Activated naive CD8-positive, alpha-beta T cell treated with anti-CD3 and anti-CD28 coated beads, Interleukin-2, amount 50 U/mL, for 24 hours (primary cell): ENCODE data around the gene FAIM2.

Source experiments
- ATAC-seq: fragments of 150-1000 bp; cut with Tn5 transposase; one replicate; pipeline ENCODE4 v1.10.0; 2021
- DNase-seq: peaks from one replicate; pipeline ENCODE4 v3.0.0; 2021
- H3K27ac Mint-ChIP-seq: one replicate; pipeline ENCODE4 v1.8.0; 2021; ENCODE audit warnings: mild to moderate bottlenecking, mixed read lengths
- H3K27me3 Mint-ChIP-seq: one replicate; pipeline ENCODE4 v1.8.0; 2021; ENCODE audit warnings: mixed read lengths
- H3K36me3 Mint-ChIP-seq: one replicate; pipeline ENCODE4 v1.8.0; 2021; ENCODE audit warnings: low read depth, mixed read lengths
- H3K4me1 Mint-ChIP-seq: one replicate; pipeline ENCODE4 v1.8.0; 2021; ENCODE audit warnings: mixed read lengths
- H3K4me3 Mint-ChIP-seq: one replicate; pipeline ENCODE4 v1.8.0; 2021; ENCODE audit warnings: mild to moderate bottlenecking, moderate library complexity, mixed read lengths
- H3K9me3 Mint-ChIP-seq: one replicate; pipeline ENCODE4 v1.8.0; 2021; ENCODE audit warnings: mixed read lengths

The FAIM2 gene

GRCh38 chr12:49944046-49944445 lies 40.3 kb upstream of the FAIM2 start:
- Mint-ChIP-seq H3K4me3 (no peak overlapping the region), H3K9me3 (no peaks in the 10 kb centered on the region), H3K27me3 (peaks cover 5% of the 10 kb centered on the region), H3K4me1 (peaks cover 26% of the 10 kb centered on the region), H3K27ac (no peak overlapping the region), H3K36me3 (no peaks in the 10 kb centered on the region)
- DNase-seq = no peak
- no peak for ATAC-seq

DNA sequence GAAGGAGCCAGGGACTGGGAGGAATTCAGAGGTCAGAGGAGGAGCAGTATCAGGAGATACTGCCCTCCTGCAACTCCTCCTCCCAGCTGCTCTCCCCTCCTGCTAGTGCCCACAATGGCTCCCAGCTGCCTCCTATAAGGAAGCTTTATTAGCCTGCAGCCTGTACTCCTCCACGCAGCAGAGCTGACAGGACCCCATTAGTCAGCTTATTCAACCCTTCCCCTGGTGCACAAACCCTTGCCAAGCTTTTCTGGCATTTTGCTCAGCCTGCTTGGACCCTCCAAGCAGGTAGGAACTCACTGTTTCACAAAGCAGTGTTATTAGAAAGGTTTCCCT lies 39.9 kb upstream of the FAIM2 start:
- Mint-ChIP-seq H3K4me1 (peaks cover 26% of the 10 kb centered on the region), H3K9me3 (no peaks in the 10 kb centered on the region), H3K4me3 (no peak overlapping the region), H3K27ac (no peak overlapping the region), H3K27me3 (peaks cover 5% of the 10 kb centered on the region), H3K36me3 (no peaks in the 10 kb centered on the region)
- DNase-seq (no peak), ATAC-seq (no peak)

GRCh38 chr12:49942921-49943624 lies 39.4 kb upstream of the FAIM2 start:
- H3K4me1 Mint-ChIP-seq = peaks cover 26% of the 10 kb centered on the region
- no peaks in the 10 kb centered on the region for H3K9me3 Mint-ChIP-seq
- DNase-seq = no peak
- peaks cover 5% of the 10 kb centered on the region for H3K27me3 Mint-ChIP-seq
- no peak for ATAC-seq
- peak overlapping the region; percentile 33 for H3K27ac Mint-ChIP-seq
- no peaks in the 10 kb centered on the region for H3K36me3 Mint-ChIP-seq
- H3K4me3 Mint-ChIP-seq = no peak overlapping the region

- Mint-ChIP-seq H3K4me1 (peaks cover 26% of the 10 kb centered on the region), H3K27me3 (peaks cover 5% of the 10 kb centered on the region), H3K36me3 (no peaks in the 10 kb centered on the region), H3K9me3 (no peaks in the 10 kb centered on the region), H3K4me3 (no peak overlapping the region), H3K27ac (peak overlapping the region; percentile 33)
- no peak for DNase-seq
- no peak for ATAC-seq
These were observed 38.8 kb upstream of the FAIM2 start for GRCh38 chr12:49942512-49942893.

- H3K4me1 Mint-ChIP-seq = peaks cover 26% of the 10 kb centered on the region
- H3K4me3 Mint-ChIP-seq = no peak overlapping the region
- DNase-seq = no peak
- H3K9me3 Mint-ChIP-seq = no peaks in the 10 kb centered on the region
- H3K27ac Mint-ChIP-seq = no peak overlapping the region
- no peaks in the 10 kb centered on the region for H3K36me3 Mint-ChIP-seq
- peaks cover 5% of the 10 kb centered on the region for H3K27me3 Mint-ChIP-seq
- ATAC-seq = no peak
These were observed 38.1 kb upstream of the FAIM2 start for GRCh38 chr12:49941556-49942511.

- DNase-seq = no peak
- H3K36me3 Mint-ChIP-seq = no peaks in the 10 kb centered on the region
- H3K4me3 Mint-ChIP-seq = no peak overlapping the region
- H3K27me3 Mint-ChIP-seq = peaks cover 3% of the 10 kb centered on the region
- no peak overlapping the region for H3K27ac Mint-ChIP-seq
- peaks cover 5% of the 10 kb centered on the region for H3K4me1 Mint-ChIP-seq
- ATAC-seq = no peak
- no peaks in the 10 kb centered on the region for H3K9me3 Mint-ChIP-seq
These were observed 36.0 kb upstream of the FAIM2 start for GRCh38 chr12:49939707-49940106.

- no peaks in the 10 kb centered on the region for H3K9me3 Mint-ChIP-seq
- ATAC-seq (no peak), DNase-seq (no peak)
- H3K4me1 Mint-ChIP-seq = peaks cover under 1% of the 10 kb centered on the region
- H3K27me3 Mint-ChIP-seq = peaks cover 5% of the 10 kb centered on the region
- H3K27ac Mint-ChIP-seq = no peak overlapping the region
- H3K4me3 Mint-ChIP-seq = no peak overlapping the region
- H3K36me3 Mint-ChIP-seq = no peaks in the 10 kb centered on the region
These were observed 35.6 kb upstream of the FAIM2 start for GRCh38 chr12:49939307-49939706.

DNA sequence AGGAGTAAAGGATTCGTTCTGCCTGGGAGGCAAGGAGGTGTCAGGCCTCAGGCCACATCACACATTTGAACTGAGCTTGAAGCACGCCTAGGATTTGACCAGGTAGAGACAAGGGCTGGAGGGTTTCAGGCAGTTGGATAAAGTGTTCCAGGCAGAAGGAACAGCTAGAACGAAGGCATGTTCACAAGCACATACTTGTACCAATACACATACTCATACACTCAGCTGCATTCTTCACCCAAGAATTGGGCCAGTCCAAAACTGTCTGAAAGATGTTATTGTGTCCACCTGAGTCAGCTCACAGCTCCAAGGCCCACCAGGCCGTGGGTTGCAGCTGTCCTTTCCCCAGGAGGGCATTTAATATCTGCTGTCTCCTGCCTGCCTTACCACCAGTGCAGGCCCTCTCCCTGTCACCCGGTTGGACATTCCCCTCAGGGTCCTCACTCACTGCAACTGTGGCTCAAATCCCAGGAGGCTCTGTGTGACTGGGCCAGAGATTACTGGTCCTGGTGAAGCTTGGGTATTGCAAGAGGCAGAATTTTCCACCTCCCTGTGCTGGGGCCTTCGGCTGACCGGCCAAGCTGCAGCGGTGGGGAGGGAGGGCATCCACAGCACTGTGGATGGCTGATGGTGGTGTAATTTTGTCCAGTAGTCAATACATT lies 34.1 kb upstream of the FAIM2 start:
- no peak for ATAC-seq
- H3K4me1 Mint-ChIP-seq = no peaks in the 10 kb centered on the region
- H3K36me3 Mint-ChIP-seq = no peaks in the 10 kb centered on the region
- no peak for DNase-seq
- H3K9me3 Mint-ChIP-seq = no peaks in the 10 kb centered on the region
- H3K27ac Mint-ChIP-seq = no peak overlapping the region
- peaks cover 2% of the 10 kb centered on the region for H3K27me3 Mint-ChIP-seq
- H3K4me3 Mint-ChIP-seq = no peak overlapping the region

- H3K27me3 Mint-ChIP-seq = peaks cover 2% of the 10 kb centered on the region
These were observed 33.2 kb upstream of the FAIM2 start for GRCh38 chr12:49936925-49937324.

GRCh38 chr12:49934505-49934904 lies 30.8 kb upstream of the FAIM2 start:
- Mint-ChIP-seq H3K4me1 (peaks cover 8% of the 10 kb centered on the region), H3K36me3 (no peaks in the 10 kb centered on the region), H3K9me3 (no peaks in the 10 kb centered on the region), H3K27me3 (peaks cover 2% of the 10 kb centered on the region), H3K4me3 (no peak overlapping the region), H3K27ac (no peak overlapping the region)
- DNase-seq (no peak), ATAC-seq (no peak)

More at GRCh38 chr12:49936925-49937324, 33.2 kb upstream of the FAIM2 start:
- no peak for ATAC-seq
- Mint-ChIP-seq H3K27ac (no peak overlapping the region), H3K4me1 (no peaks in the 10 kb centered on the region), H3K9me3 (no peaks in the 10 kb centered on the region), H3K4me3 (no peak overlapping the region), H3K36me3 (no peaks in the 10 kb centered on the region)
- no peak for DNase-seq

DNA sequence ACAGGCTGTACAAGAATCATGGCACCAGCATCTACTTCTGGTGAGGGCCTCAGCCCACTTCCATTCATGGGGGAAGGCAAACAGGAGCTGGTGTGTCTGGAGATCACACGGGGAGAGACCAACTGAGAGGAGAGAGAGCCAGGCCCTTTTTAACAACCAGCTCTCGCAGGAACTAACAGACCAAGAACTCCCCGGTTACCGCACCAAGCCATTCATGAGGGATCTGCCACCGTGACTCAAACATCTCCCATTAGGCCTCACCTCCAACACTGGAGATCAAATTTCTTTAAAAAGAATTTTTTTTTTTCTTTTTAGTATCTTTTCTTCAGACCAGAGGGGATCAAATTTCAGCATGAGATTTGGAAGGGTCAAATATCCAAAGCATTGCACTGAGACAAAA lies 30.1 kb upstream of the FAIM2 start:
- no peak overlapping the region for H3K27ac Mint-ChIP-seq
- H3K4me1 Mint-ChIP-seq = peaks cover 8% of the 10 kb centered on the region
- no peaks in the 10 kb centered on the region for H3K9me3 Mint-ChIP-seq
- ATAC-seq (no peak), DNase-seq (no peak)
- H3K36me3 Mint-ChIP-seq = no peaks in the 10 kb centered on the region
- no peak overlapping the region for H3K4me3 Mint-ChIP-seq
- peaks cover 2% of the 10 kb centered on the region for H3K27me3 Mint-ChIP-seq

DNA sequence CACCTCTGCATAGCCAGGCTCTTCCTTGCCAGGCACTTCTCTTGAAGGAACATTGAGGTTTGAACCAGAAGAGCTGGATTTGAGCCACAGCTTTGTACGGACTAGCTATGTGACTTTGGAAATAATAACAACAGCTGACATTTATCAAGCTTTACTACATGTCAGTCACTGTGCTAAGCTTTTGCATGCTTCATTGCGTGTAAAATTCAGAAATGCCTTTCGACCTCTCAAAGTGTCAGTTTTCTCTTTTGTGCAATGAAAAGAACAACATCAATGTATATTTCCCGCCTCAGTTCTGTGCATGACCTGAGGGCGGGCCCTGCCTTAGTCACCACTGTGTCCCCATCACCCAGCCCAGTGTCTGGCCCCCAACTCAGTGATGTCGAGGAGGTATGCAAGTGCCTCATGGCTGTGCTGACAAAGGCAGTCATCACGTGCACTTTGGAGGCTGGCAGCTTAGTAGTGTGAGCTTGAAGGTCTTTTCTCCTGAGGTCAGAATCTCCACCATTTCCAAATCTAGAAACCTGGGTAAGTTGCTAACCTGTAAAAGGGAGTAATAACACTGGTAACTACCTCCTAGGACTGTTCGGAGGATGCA lies 28.9 kb upstream of the FAIM2 start:
- ATAC-seq (no peak), DNase-seq (no peak)
- Mint-ChIP-seq H3K9me3 (no peaks in the 10 kb centered on the region), H3K36me3 (no peaks in the 10 kb centered on the region), H3K27me3 (peaks cover 2% of the 10 kb centered on the region), H3K4me3 (no peak overlapping the region), H3K4me1 (peaks cover 8% of the 10 kb centered on the region), H3K27ac (no peak overlapping the region)

- no peaks in the 10 kb centered on the region for H3K36me3 Mint-ChIP-seq
These were observed 28.3 kb upstream of the FAIM2 start for GRCh38 chr12:49932023-49932422.

DNA sequence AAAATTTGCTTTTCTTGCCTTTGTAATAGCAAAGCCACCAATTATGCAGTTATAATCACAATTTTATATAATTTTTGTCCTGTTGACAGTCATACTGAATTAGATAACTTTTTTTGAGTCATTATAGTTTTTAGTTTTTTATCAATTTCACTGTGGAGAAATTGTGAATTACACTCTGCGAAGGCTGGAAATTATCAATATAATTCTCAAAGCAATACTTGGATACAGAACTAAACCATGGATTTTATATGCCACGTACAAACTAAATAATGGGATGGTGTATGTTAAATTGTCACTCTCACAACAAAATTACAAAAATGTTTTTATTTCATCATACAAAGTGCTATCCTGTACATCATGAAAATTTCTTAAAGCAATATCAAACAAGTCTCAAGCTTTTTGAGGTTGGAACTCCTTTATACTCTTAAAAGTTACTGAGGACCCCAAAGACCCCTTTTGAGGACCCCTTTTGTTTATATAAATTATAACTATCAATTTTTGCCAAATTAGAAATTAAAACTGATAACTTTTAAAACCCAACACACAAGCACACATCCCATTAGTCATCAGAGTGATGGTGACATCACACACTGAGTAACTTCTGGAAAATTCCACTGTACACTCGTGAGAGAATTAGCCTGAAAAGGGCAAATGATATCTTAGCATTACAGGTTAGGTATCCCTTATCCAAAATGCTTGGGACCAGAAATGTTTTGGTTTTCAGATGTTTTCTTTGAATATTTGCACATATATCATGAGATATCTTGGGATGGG lies 27.0 kb upstream of the FAIM2 start:
- DNase-seq (no peak), ATAC-seq (peak; percentile 92)
- no peak overlapping the region for H3K4me3 Mint-ChIP-seq
- peaks cover 2% of the 10 kb centered on the region for H3K27me3 Mint-ChIP-seq
- no peaks in the 10 kb centered on the region for H3K36me3 Mint-ChIP-seq
- no peak overlapping the region for H3K27ac Mint-ChIP-seq
- H3K4me1 Mint-ChIP-seq = peaks cover 13% of the 10 kb centered on the region
- no peaks in the 10 kb centered on the region for H3K9me3 Mint-ChIP-seq

More at GRCh38 chr12:49932023-49932422, 28.3 kb upstream of the FAIM2 start:
- ATAC-seq (no peak), DNase-seq (no peak)
- Mint-ChIP-seq H3K4me3 (no peak overlapping the region), H3K9me3 (no peaks in the 10 kb centered on the region), H3K27ac (no peak overlapping the region), H3K4me1 (peaks cover 8% of the 10 kb centered on the region), H3K27me3 (peaks cover 2% of the 10 kb centered on the region)
